NOMO-1 treated with DMSO at 0.1 percent for 48 hours (cell line): ENCODE measurements around the gene TBC1D2B.

Source experiments
- DNase-seq: peaks from one replicate; lab custom pipeline; 2025; ENCODE audit not compliant: unreplicated experiment; lab: John Stamatoyannopoulos, UW

TBC1D2B gene

GRCh38 chr15:78035861-78036476 is 41.5 kb downstream of the TBC1D2B start:
- DNase-seq, result no peak

- DNase-seq, result no peak
Observed at GRCh38 chr15:78035321-78035751, 42.2 kb downstream of the TBC1D2B start.

GRCh38 chr15:78034495-78035191 is 42.9 kb downstream of the TBC1D2B start:
- peak; percentile 68 for DNase-seq

- DNase-seq, result no peak
Observed at GRCh38 chr15:78033864-78034263, 43.6 kb downstream of the TBC1D2B start.

- peak; percentile 54 for DNase-seq
Observed at GRCh38 chr15:78032671-78033070, 44.8 kb downstream of the TBC1D2B start.

GRCh38 chr15:78024883-78025282 is 52.6 kb downstream of the TBC1D2B start:
- DNase-seq, result no peak

- DNase-seq, result no peak
Observed at GRCh38 chr15:78024519-78024870, 53.0 kb downstream of the TBC1D2B start.

- no peak for DNase-seq
Observed at GRCh38 chr15:78023865-78024518, 53.5 kb downstream of the TBC1D2B start.

GRCh38 chr15:78023081-78023665 is 54.3 kb downstream of the TBC1D2B start:
- no peak for DNase-seq

- no peak for DNase-seq
Observed at GRCh38 chr15:78021761-78022160, 55.8 kb downstream of the TBC1D2B start.

- no peak for DNase-seq
Observed at GRCh38 chr15:78020007-78020406, 57.5 kb downstream of the TBC1D2B start.

- DNase-seq, result peak; percentile 75
Observed at GRCh38 chr15:78018946-78019644, 58.4 kb downstream of the TBC1D2B start.

- no peak for DNase-seq
Observed at GRCh38 chr15:78018445-78018844, 59.1 kb downstream of the TBC1D2B start.

- no peak for DNase-seq
Observed at GRCh38 chr15:78016860-78017259, 60.7 kb downstream of the TBC1D2B start.

GRCh38 chr15:78012643-78013077 is 64.9 kb downstream of the TBC1D2B start:
- DNase-seq, result no peak

- no peak for DNase-seq
Observed at GRCh38 chr15:78010067-78010466, 67.4 kb downstream of the TBC1D2B start.

GRCh38 chr15:78007964-78008886 is 69.3 kb downstream of the TBC1D2B start:
- no peak for DNase-seq

- no peak for DNase-seq
Observed at GRCh38 chr15:78007211-78007931, 70.1 kb downstream of the TBC1D2B start.

- DNase-seq, result no peak
Observed at GRCh38 chr15:78006567-78007205, 70.8 kb downstream of the TBC1D2B start.
